ENCODE results near the gene PDE7B. TPM values are rescaled to one million over a fixed set of nuclear protein-coding genes. Genes with fewer than 3 reads are reported as not detected.

Gene PDE7B
- total RNA-seq, 4 donors from 2014 or later, result 3.4 to 15.4 (median 9.3) TPM

DNA sequence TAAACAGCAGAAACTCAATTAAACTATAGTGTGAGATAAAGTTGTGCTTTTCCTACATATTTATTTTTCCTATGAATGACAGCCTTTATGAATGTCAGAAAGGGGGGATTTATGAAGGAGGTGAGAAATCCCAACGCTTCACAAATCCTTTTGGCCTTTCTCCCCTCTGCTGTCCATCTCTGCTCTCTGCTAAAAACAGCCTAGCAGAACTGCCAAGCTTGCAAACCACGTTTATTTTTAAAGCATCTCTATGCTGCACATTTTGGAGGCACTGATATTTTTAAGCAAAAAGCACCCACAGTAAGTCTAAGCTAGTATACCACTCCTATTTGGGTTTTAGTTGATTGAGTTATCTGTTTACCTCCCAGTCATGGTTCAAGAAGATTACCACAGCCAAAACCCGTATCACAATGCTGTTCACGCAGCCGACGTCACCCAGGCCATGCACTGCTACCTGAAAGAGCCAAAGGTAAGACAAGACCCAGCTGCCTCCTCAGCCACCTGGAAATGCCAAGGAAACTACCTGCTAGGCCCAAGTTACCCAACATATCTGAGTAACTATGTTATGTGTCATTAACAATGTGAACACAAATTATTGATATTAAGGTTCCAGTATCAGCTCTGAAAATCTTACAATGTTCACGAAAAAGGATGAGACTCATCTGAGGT, 302.3 kb downstream of the PDE7B start:
- 74% methylated on average over 7 of the region's 7 CpGs for WGBS
- peaks cover 5 to 41% (median 19%) of the 10 kb centered on the region in 4 donors for H3K36me3 ChIP-seq
- intact Hi-C loops (cut with DNase I), result no loop called here
- DNase-seq (ENCODE audit: extremely low spot score), result no peak
- H3K4me1 ChIP-seq, result peaks cover 8 to 11% (median 9%) of the 10 kb centered on the region in 4 donors
- no peaks in the 10 kb centered on the region for H3K27me3 ChIP-seq
- no peak overlapping the region for H3K4me3 ChIP-seq
- no peaks in the 10 kb centered on the region for H3K9me3 ChIP-seq
- no peak overlapping the region for H3K27ac ChIP-seq (replicated peaks in 1 of 4)
- no peak for TF ChIP-seq POLR2AphosphoS5 (IDR thresholded peaks at IDR 0.05)
- no peak for TF ChIP-seq POLR2A (IDR thresholded peaks at IDR 0.05; ENCODE audit: low read depth)
- no peak for TF ChIP-seq EP300 (IDR thresholded peaks at IDR 0.05)
- TF ChIP-seq, protein P1, sequence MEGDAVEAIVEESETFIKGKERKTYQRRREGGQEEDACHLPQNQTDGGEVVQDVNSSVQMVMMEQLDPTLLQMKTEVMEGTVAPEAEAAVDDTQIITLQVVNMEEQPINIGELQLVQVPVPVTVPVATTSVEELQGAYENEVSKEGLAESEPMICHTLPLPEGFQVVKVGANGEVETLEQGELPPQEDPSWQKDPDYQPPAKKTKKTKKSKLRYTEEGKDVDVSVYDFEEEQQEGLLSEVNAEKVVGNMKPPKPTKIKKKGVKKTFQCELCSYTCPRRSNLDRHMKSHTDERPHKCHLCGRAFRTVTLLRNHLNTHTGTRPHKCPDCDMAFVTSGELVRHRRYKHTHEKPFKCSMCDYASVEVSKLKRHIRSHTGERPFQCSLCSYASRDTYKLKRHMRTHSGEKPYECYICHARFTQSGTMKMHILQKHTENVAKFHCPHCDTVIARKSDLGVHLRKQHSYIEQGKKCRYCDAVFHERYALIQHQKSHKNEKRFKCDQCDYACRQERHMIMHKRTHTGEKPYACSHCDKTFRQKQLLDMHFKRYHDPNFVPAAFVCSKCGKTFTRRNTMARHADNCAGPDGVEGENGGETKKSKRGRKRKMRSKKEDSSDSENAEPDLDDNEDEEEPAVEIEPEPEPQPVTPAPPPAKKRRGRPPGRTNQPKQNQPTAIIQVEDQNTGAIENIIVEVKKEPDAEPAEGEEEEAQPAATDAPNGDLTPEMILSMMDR (IDR thresholded peaks at IDR 0.05), result no peak

DNA sequence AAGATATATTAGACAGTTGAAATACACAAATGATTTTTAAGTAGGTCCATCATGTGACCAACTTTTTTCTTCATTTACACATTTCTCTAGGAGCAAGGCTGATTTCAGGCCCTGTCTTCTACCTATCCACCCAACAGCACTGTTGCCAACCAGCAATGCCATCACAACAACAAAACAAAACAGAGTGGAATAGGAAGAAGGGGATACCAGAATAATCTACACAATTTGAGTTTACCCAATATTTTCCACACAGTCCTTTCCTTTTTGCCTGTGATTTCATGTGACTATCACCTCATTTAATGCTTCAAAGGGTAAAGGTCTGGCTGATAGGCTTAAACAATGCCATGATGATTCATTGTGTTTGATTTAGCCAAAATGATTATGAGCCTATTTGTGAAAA, 303.7 kb downstream of the PDE7B start:
- Histone ChIP-seq H3K27ac (replicated peaks in 1 of 4) (no peak overlapping the region), H3K27me3 (no peaks in the 10 kb centered on the region), H3K4me3 (no peak overlapping the region), H3K36me3 (peaks cover 5 to 41% (median 17%) of the 10 kb centered on the region in 4 donors), H3K9me3 (no peaks in the 10 kb centered on the region), H3K4me1 (peaks cover 8 to 11% (median 9%) of the 10 kb centered on the region in 4 donors)
- no peak for DNase-seq (ENCODE audit: extremely low spot score)
- intact Hi-C loops (cut with DNase I), result no loop called here
- TF ChIP-seq POLR2A (IDR thresholded peaks at IDR 0.05; ENCODE audit: low read depth) (no peak), EP300 (IDR thresholded peaks at IDR 0.05) (no peak), POLR2AphosphoS5 (IDR thresholded peaks at IDR 0.05) (no peak)
- TF ChIP-seq, protein P1 (IDR thresholded peaks at IDR 0.05), result no peak

DNA sequence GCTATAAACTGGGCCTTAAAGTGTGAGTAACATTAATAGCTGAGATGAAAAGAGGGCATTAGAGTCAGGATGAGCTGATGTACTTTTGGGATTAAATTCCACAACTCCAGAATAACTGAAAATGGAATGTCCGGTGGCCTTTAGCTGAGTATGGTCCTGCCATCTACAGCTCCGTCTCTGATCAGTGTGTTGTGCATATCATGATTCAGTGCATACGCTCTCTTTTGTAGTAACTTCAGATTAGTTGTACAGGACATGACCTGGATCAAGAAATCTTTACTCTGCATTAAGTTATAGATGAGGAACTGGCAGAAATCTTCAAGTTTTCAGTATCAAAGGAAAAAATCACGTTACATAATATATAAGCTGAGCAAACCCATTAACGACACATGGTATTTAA, 306.2 kb downstream of the PDE7B start:
- peaks cover 5 to 49% (median 22%) of the 10 kb centered on the region in 4 donors for H3K36me3 ChIP-seq
- peaks cover 8 to 18% (median 9%) of the 10 kb centered on the region in 4 donors for H3K4me1 ChIP-seq
- TF ChIP-seq POLR2AphosphoS5 (IDR thresholded peaks at IDR 0.05) (no peak), POLR2A (IDR thresholded peaks at IDR 0.05; ENCODE audit: low read depth) (no peak), EP300 (IDR thresholded peaks at IDR 0.05) (no peak)
- TF ChIP-seq, protein P1 (IDR thresholded peaks at IDR 0.05), result no peak
- no peak overlapping the region for H3K27ac ChIP-seq (replicated peaks in 1 of 4)
- no peaks in the 10 kb centered on the region for H3K27me3 ChIP-seq
- intact Hi-C loops (cut with DNase I), result no loop called here
- DNase-seq (ENCODE audit: extremely low spot score), result no peak
- no peaks in the 10 kb centered on the region for H3K9me3 ChIP-seq
- no peak overlapping the region for H3K4me3 ChIP-seq
- 96% methylated on average over 5 of the region's 5 CpGs for WGBS

DNA sequence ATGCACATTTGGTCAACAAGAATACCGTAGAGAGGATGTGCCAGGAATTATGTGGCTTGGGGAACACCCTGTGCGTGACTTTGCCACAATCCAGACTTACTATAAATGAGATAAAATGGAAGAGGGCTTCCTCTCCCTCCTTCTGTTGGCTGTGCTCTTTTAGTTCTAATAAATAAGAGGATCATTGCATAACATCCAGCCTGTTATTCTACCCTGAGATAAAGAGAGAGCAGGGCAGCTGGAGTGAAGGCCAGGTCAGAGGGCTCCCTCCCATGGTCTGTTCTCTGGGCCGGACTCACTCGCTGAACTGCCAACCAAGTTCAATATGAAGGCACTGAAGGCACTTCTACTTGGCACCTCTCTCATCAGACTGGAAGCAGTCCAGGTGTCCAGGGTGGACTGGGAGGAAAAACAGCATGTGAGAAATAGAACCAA, 306.9 kb downstream of the PDE7B start:
- no peak overlapping the region for H3K27ac ChIP-seq (replicated peaks in 1 of 4)
- H3K36me3 ChIP-seq, result peaks cover 5 to 55% (median 24%) of the 10 kb centered on the region in 4 donors
- H3K9me3 ChIP-seq, result no peaks in the 10 kb centered on the region
- no peak overlapping the region for H3K4me3 ChIP-seq
- peaks cover 8 to 18% (median 9%) of the 10 kb centered on the region in 4 donors for H3K4me1 ChIP-seq
- H3K27me3 ChIP-seq, result no peaks in the 10 kb centered on the region
- intact Hi-C loops (cut with DNase I), result no loop called here
- TF ChIP-seq, protein P1 (IDR thresholded peaks at IDR 0.05), result no peak
- TF ChIP-seq POLR2AphosphoS5 (IDR thresholded peaks at IDR 0.05) (no peak), EP300 (IDR thresholded peaks at IDR 0.05) (no peak), POLR2A (IDR thresholded peaks at IDR 0.05; ENCODE audit: low read depth) (no peak)
- no peak for DNase-seq (ENCODE audit: extremely low spot score)
- 83% methylated on average over 4 of the region's 4 CpGs for WGBS
